A549 treated with Mapracorat at 1 μM for 4 hours (cell line): ENCODE results near the gene AGER. TPM values are rescaled to one million over a fixed set of nuclear protein-coding genes. Genes with fewer than 3 reads are reported as not detected.

ENCODE experiments used
- total RNA-seq: library from RNA; stranded (reverse); fragments of 200-300 nt; extraction: Qiagen RNA extraction; gene quantifications from 5 replicates; pipeline ENCODE4 v1.2.3, GENCODE V29; 2022

The AGER gene
- 1.2 to 2.0 TPM (median 1.3 TPM) in 5 replicates for total RNA-seq

GRCh38 chr6:32184084-32184640 lies at the start of gene AGER:
Gene AGER (minus strand): TSS chr6:32184253. CDS start chr6:32184222, 31 bp downstream.

GRCh38 chr6:32223258-32224235 lies 39.5 kb upstream of the AGER start, which contains the start of gene NOTCH4:
Gene NOTCH4 (minus strand): TSS chr6:32224067. CDS start chr6:32223928, 139 bp downstream.

GRCh38 chr6:32192608-32193039 lies 8.6 kb upstream of the AGER start, which contains the start of gene GPSM3:
Gene GPSM3 (minus strand): TSS chr6:32192643. CDS start chr6:32192513, 130 bp downstream.

GRCh38 chr6:32190054-32190851 lies 6.2 kb upstream of the AGER start, which contains the start of gene PBX2:
Gene PBX2 (minus strand): TSS chr6:32190202. CDS start chr6:32189915, 287 bp downstream.

GRCh38 chr6:32177788-32178546 lies 6.1 kb downstream of the AGER start, which contains the start of gene RNF5:
Gene RNF5 (plus strand): TSS chr6:32178405. CDS start chr6:32178512, 107 bp downstream.

GRCh38 chr6:32175711-32176475 lies 8.2 kb downstream of the AGER start, which contains the start of gene AGPAT1:
Gene AGPAT1 (minus strand): TSS chr6:32176084. CDS start chr6:32171496, 4,588 bp downstream.

GRCh38 chr6:32164295-32164694 lies 19.8 kb downstream of the AGER start, which contains the start of gene EGFL8:
Gene EGFL8 (plus strand): TSS chr6:32164595. CDS start chr6:32166166, 1,571 bp downstream.

GRCh38 chr6:32153564-32154513 lies 30.2 kb downstream of the AGER start, which contains the start of gene PPT2:
Gene PPT2 (plus strand): TSS chr6:32154141. CDS start chr6:32154595, 454 bp downstream.

GRCh38 chr6:32151863-32152768 lies 31.9 kb downstream of the AGER start, which contains the start of gene PRRT1:
Gene PRRT1 (minus strand): TSS chr6:32151939. CDS start chr6:32151827, 112 bp downstream.

Other genes with a start within 250 kb of the AGER start
- 1.9 to 2.3 TPM (median 2.0 TPM) in 5 replicates for gene CFB, start 238.2 kb downstream of the AGER start, total RNA-seq
- 76.0 to 93.4 TPM (median 77.7 TPM) in 5 replicates for gene NELFE, start 225.3 kb downstream of the AGER start, total RNA-seq
- gene SKIC2, start 225.1 kb downstream of the AGER start, total RNA-seq = 19.7 to 26.3 TPM (median 23.2 TPM) in 5 replicates
- gene DXO, start 212.1 kb downstream of the AGER start, total RNA-seq = 10.3 to 13.3 TPM (median 11.0 TPM) in 5 replicates
- 0.97 to 1.7 TPM (median 1.4 TPM) in 5 replicates for gene C4A, start 202.2 kb downstream of the AGER start, total RNA-seq
- 0.69 to 1.5 TPM (median 1.3 TPM) in 5 replicates for gene C4B, start 169.5 kb downstream of the AGER start, total RNA-seq
- not detected in 5 replicates for gene CYP21A2, start 145.8 kb downstream of the AGER start, total RNA-seq
- gene TNXB, start 74.9 kb downstream of the AGER start, total RNA-seq = 0.32 to 0.76 TPM (median 0.50 TPM) in 5 replicates
- gene ATF6B, start 56.0 kb downstream of the AGER start, total RNA-seq = 26.5 to 36.2 TPM (median 33.1 TPM) in 5 replicates
- 6.1 to 9.0 TPM (median 7.2 TPM) in 5 replicates for gene FKBPL, start 54.0 kb downstream of the AGER start, total RNA-seq
- 0.33 to 1.5 TPM (median 0.63 TPM) in 5 replicates for gene PRRT1, start 32.3 kb downstream of the AGER start, total RNA-seq
- gene PPT2, start 30.1 kb downstream of the AGER start, total RNA-seq = 7.4 to 9.2 TPM (median 7.7 TPM) in 5 replicates
- 0.82 to 2.3 TPM (median 1.5 TPM) in 5 replicates for gene EGFL8, start 19.7 kb downstream of the AGER start, total RNA-seq
- 32.4 to 41.0 TPM (median 39.0 TPM) in 5 replicates for gene AGPAT1, start 8.2 kb downstream of the AGER start, total RNA-seq
- 35.4 to 47.6 TPM (median 45.6 TPM) in 5 replicates for gene RNF5, start 5.8 kb downstream of the AGER start, total RNA-seq
- 13.4 to 18.6 TPM (median 16.0 TPM) in 5 replicates for gene PBX2, start 5.9 kb upstream of the AGER start, total RNA-seq
- gene GPSM3, start 8.4 kb upstream of the AGER start, total RNA-seq = 0.29 to 0.50 TPM (median 0.33 TPM) in 5 replicates
- 0.81 to 1.3 TPM (median 0.86 TPM) in 5 replicates for gene NOTCH4, start 39.8 kb upstream of the AGER start, total RNA-seq
- not detected in 5 replicates for gene TSBP1, start 187.7 kb upstream of the AGER start, total RNA-seq
- not detected in 5 replicates for gene BTNL2, start 222.9 kb upstream of the AGER start, total RNA-seq